T-cell (primary cell): ENCODE results near the gene ATP5ME. TPM values are rescaled to one million over a fixed set of nuclear protein-coding genes. Genes with fewer than 3 reads are reported as not detected.

Experiments used
- ATAC-seq, 4 experiments: fragments of 200-7000 bp in 3 of 4; fragments of 150-1000 bp in 1 of 4; cut with Tn5 transposase; replicated peaks in 1 of 4; 1 replicate in 3 of 4; 2 replicates in 1 of 4; pipeline ENCODE4 v1.10.0; 2021; ENCODE audit warnings: moderate library complexity in 3 of 4, mild to moderate bottlenecking in 2 of 4, moderate number of reproducible peaks in 1 of 4
- CTCF ChIA-PET, 2 donors: fragments of 300-600 bp; sonication (Branson Sonifier 250); formaldehyde crosslinking; loops; one replicate each; lab custom pipeline; 2022; ENCODE audit warnings: antibody characterized with exemption in 2 of 2; lab: Charles Lee
- POLR2A ChIA-PET, 2 donors: fragments of 300-600 bp; sonication (Branson Sonifier 250); formaldehyde crosslinking; loops; one replicate each; lab custom pipeline; 2022; ENCODE audit warnings: antibody characterized with exemption in 2 of 2; lab: Charles Lee
- DNase-seq, 35 experiments: peaks; one replicate each; pipeline versions ENCODE4 v3.0.0 to v3.0.0-alpha.2; 2013 to 2023
- H3K27ac ChIP-seq: one replicate; pipeline ENCODE4 v1.5.1; 2013; ENCODE audit warnings: low read length
- H3K27me3 ChIP-seq, 2 experiments: replicated peaks in 1 of 2; 1 replicate in 1 of 2; 2 replicates in 1 of 2; pipeline versions ENCODE4 v1.6.1 to v1.7.0; 2013; ENCODE audit warnings: low read length in 1 of 2, mixed read lengths in 1 of 2; ENCODE audit not compliant: control insufficient read depth in 2 of 2, insufficient read depth in 2 of 2; ENCODE audit errors: extremely low read depth in 1 of 2
- H3K36me3 ChIP-seq, 2 donors: 1 replicate in 1 of 2; 2 replicates in 1 of 2; pipeline versions ENCODE4 v1.6.1 to v1.7.0; 2013; ENCODE audit warnings: low read length in 1 of 2; ENCODE audit not compliant: control insufficient read depth in 2 of 2, insufficient read depth in 1 of 2; ENCODE audit errors: extremely low read depth in 1 of 2
- H3K4me1 ChIP-seq, 2 experiments: 1 replicate in 1 of 2; 2 replicates in 1 of 2; pipeline versions ENCODE4 v1.6.1 to v1.7.0; 2013; ENCODE audit warnings: low read length in 2 of 2, mixed read lengths in 1 of 2; ENCODE audit not compliant: insufficient read depth in 2 of 2, control insufficient read depth in 1 of 2; ENCODE audit errors: extremely low read depth in 1 of 2
- H3K4me3 ChIP-seq, 2 donors: 1 replicate in 1 of 2; 2 replicates in 1 of 2; pipeline versions ENCODE4 v1.5.1 to v1.7.0; 2013; ENCODE audit warnings: mild to moderate bottlenecking in 2 of 2, low read length in 1 of 2, moderate library complexity in 1 of 2; ENCODE audit not compliant: control insufficient read depth in 1 of 2; ENCODE audit errors: extremely low read depth in 1 of 2
- H3K9me3 ChIP-seq: 2 replicates; pipeline ENCODE4 v1.7.0; 2013
- H3K27ac Mint-ChIP-seq, 2 donors: one replicate each; pipeline ENCODE4 v1.8.0; 2020 to 2021; ENCODE audit warnings: mild to moderate bottlenecking in 2 of 2, mixed read lengths in 2 of 2
- H3K27me3 Mint-ChIP-seq, 2 donors: one replicate each; pipeline ENCODE4 v1.8.0; 2021 to 2022; ENCODE audit warnings: mixed read lengths in 2 of 2
- H3K36me3 Mint-ChIP-seq: one replicate; pipeline ENCODE4 v1.8.0; 2021; ENCODE audit warnings: mixed read lengths
- H3K4me1 Mint-ChIP-seq, 3 donors: one replicate each; pipeline ENCODE4 v1.8.0; 2020 to 2022; ENCODE audit warnings: mixed read lengths in 3 of 3, mild to moderate bottlenecking in 1 of 3
- H3K4me3 Mint-ChIP-seq, 3 donors: one replicate each; pipeline ENCODE4 v1.8.0; 2020 to 2022; ENCODE audit warnings: mild to moderate bottlenecking in 3 of 3, mixed read lengths in 3 of 3, moderate library complexity in 3 of 3
- H3K9me3 Mint-ChIP-seq, 3 donors: one replicate each; pipeline ENCODE4 v1.8.0; 2020 to 2022; ENCODE audit warnings: mixed read lengths in 3 of 3
- WGBS: methylation state at CpG from one replicate; pipeline ENCODE4 v1.1.5; 2013; ENCODE audit warnings: missing lambda C conversion rate; ENCODE audit not compliant: insufficient coverage; 5-methylcytosine and 5-hydroxymethylcytosine counted together
- total RNA-seq, 35 experiments: library from RNA in 6 of 35; stranded (reverse) in 6 of 35; fragments of 120-200 nt in 1 of 35; gene quantifications; one replicate each; pipeline versions ENCODE4 v1.2.1 to v1.2.4 and lab custom pipeline; 2013 to 2026

Gene ATP5ME
- total RNA-seq, 5 donors from 2014 or later (not counting 1 experiment from before 2014, with no cell fraction given), result 92.4 to 158 (median 145) TPM

- DNase-seq, result no peak
- no peak overlapping the region for H3K27ac ChIP-seq
- H3K9me3 ChIP-seq, result no peaks in the 10 kb centered on the region
- H3K36me3 ChIP-seq, result peaks cover 0 to 4% of the 10 kb centered on the region in 2 donors
- H3K4me1 ChIP-seq, result peaks cover 0 to 32% of the 10 kb centered on the region in 2 experiments
- ChIA-PET CTCF (no interaction called here), POLR2A (no interaction called here)
- no peaks in the 10 kb centered on the region for H3K9me3 Mint-ChIP-seq
- H3K27me3 Mint-ChIP-seq, result no peaks in the 10 kb centered on the region
- 86% methylated on average over 18 of the region's 22 CpGs for WGBS
- H3K4me3 ChIP-seq, result no peak overlapping the region
- H3K27ac Mint-ChIP-seq, result no peak overlapping the region
- ATAC-seq, result no peak
- H3K4me3 Mint-ChIP-seq, result no peak overlapping the region
- peaks cover 12 to 22% (median 21%) of the 10 kb centered on the region in 3 donors for H3K4me1 Mint-ChIP-seq
- peaks cover 7% of the 10 kb centered on the region for H3K36me3 Mint-ChIP-seq
- H3K27me3 ChIP-seq, result no peaks in the 10 kb centered on the region
Observed at GRCh38 chr4:665751-666435, 8.2 kb downstream of the ATP5ME start.

DNA sequence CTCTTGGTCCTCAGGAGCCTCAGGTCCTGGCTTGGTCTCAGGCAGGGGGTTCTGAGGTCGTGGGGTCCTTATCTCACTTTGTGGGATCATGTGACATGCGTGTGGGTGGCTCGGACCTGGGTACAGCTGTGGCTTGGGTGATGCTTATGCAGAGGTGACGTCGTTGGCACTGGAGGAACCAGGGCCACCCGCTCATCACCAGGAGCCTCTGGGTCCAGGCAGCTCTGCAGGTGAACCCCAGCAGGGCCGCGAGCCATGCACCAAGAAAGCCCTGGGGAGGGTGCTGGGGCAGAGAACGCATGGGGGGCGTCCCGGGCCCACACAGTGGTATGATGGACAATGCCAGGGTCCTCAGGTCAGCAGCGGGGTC is 8.7 kb downstream of the ATP5ME start:
- POLR2A ChIA-PET, result no interaction called here
- Mint-ChIP-seq H3K27me3 (no peaks in the 10 kb centered on the region), H3K9me3 (no peaks in the 10 kb centered on the region), H3K27ac (no peak overlapping the region), H3K36me3 (peaks cover 6% of the 10 kb centered on the region), H3K4me3 (peak overlapping the region in 2 of 3 donors; percentile 81 to 84), H3K4me1 (peaks cover 12 to 22% (median 21%) of the 10 kb centered on the region in 3 donors)
- Histone ChIP-seq H3K27me3 (no peaks in the 10 kb centered on the region), H3K4me3 (no peak overlapping the region), H3K27ac (no peak overlapping the region), H3K4me1 (peaks cover 0 to 32% of the 10 kb centered on the region in 2 experiments), H3K36me3 (peaks cover 0 to under 1% of the 10 kb centered on the region in 2 donors), H3K9me3 (no peaks in the 10 kb centered on the region)
- no peak for ATAC-seq
- WGBS, result 99% methylated on average over 10 of the region's 12 CpGs
- no peak for DNase-seq
- CTCF ChIA-PET, result no interaction called here

DNA sequence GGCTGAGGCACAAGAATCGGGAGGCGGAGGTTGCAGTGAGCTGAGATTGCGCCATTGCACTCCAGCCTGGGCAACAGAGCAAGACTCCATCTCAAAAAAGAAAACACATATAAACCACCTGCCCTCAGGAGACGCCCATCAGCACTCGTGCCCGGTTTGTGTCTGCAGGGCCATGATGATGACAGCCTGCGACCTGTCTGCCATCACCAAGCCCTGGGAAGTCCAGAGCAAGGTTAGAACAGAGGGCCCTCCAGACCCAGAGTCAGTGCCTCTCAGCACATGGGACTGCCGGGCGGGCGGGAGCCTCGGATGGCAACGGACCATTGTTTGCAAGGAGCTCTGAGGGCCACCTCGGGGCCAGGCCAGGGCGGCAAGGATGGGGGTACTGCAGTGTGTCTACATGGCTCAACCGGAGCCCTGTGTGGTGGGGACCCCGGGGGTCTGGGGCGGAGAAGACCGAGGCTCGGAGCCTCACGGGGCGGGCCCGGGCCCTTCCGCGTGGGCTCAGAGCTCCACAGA is 9.3 kb downstream of the ATP5ME start:
- Mint-ChIP-seq H3K4me1 (peaks cover 12 to 23% (median 22%) of the 10 kb centered on the region in 3 donors), H3K4me3 (peak overlapping the region; percentile 81 to 86 (median 84)), H3K27me3 (no peaks in the 10 kb centered on the region), H3K36me3 (peaks cover 9% of the 10 kb centered on the region), H3K9me3 (no peaks in the 10 kb centered on the region), H3K27ac (peak overlapping the region in 1 of 2 donors; percentile 91)
- ATAC-seq (no peak), DNase-seq (peak in 1 of 35 experiments; percentile 7)
- H3K4me3 ChIP-seq, result no peak overlapping the region
- ChIA-PET POLR2A (interaction anchor here in 1 of 2 donors (0.6 kb wide), 1 partner anchor 172 kb away, joined by 7 read pairs; no protein-coding TSS in a partner anchor), CTCF (interaction anchor here (0.6 to 1.2 kb wide), 2 partner anchors 9 to 458 kb away, joined by 3 read pairs; partner anchors contain the start of genes ATP5ME (in 1 of the 2) and MYL5 (in 1 of the 2))
- no peaks in the 10 kb centered on the region for H3K36me3 ChIP-seq
- H3K27ac ChIP-seq, result no peak overlapping the region
- no peaks in the 10 kb centered on the region for H3K9me3 ChIP-seq
- no peaks in the 10 kb centered on the region for H3K27me3 ChIP-seq
- H3K4me1 ChIP-seq, result peaks cover 0 to 32% of the 10 kb centered on the region in 2 experiments
- 97% methylated on average over 19 of the region's 24 CpGs for WGBS

- Histone ChIP-seq H3K27me3 (no peaks in the 10 kb centered on the region), H3K36me3 (no peaks in the 10 kb centered on the region), H3K9me3 (no peaks in the 10 kb centered on the region), H3K27ac (peak overlapping the region; percentile 71), H3K4me1 (peaks cover 0 to 32% of the 10 kb centered on the region in 2 experiments), H3K4me3 (peak overlapping the region; percentile 54 to 76)
- ChIA-PET POLR2A (interaction anchor here in 1 of 2 donors (0.7 kb wide), 1 partner anchor 340 kb away, joined by 4 read pairs; no protein-coding TSS in a partner anchor), CTCF (interaction anchor here (0.6 to 1.2 kb wide), 2 partner anchors 10 to 459 kb away, joined by 3 read pairs; partner anchors contain the start of genes ATP5ME (in 1 of the 2) and MYL5 (in 1 of the 2))
- H3K4me3 Mint-ChIP-seq, result peak overlapping the region; percentile 81 to 86 (median 84)
- peak; percentile 86 to 90 (median 88) for ATAC-seq
- no peaks in the 10 kb centered on the region for H3K27me3 Mint-ChIP-seq
- no peaks in the 10 kb centered on the region for H3K9me3 Mint-ChIP-seq
- 2% methylated on average over 72 of the region's 80 CpGs for WGBS
- H3K36me3 Mint-ChIP-seq, result peaks cover 9% of the 10 kb centered on the region
- H3K4me1 Mint-ChIP-seq, result peaks cover 12 to 23% (median 22%) of the 10 kb centered on the region in 3 donors
- peak overlapping the region; percentile 84 to 91 for H3K27ac Mint-ChIP-seq
- peak; percentile 60 to 88 (median 79) for DNase-seq
Observed at GRCh38 chr4:663438-664428, 10.3 kb downstream of the ATP5ME start.

- no peaks in the 10 kb centered on the region for H3K9me3 ChIP-seq
- CTCF ChIA-PET, result interaction anchor here in 1 of 2 donors (0.6 kb wide), 1 partner anchor 22 kb away, joined by 5 read pairs; no protein-coding TSS in a partner anchor
- Mint-ChIP-seq H3K27ac (peak overlapping the region; percentile 63 to 87), H3K36me3 (peaks cover 9% of the 10 kb centered on the region), H3K4me3 (peak overlapping the region; percentile 78 to 86 (median 81)), H3K27me3 (no peaks in the 10 kb centered on the region), H3K4me1 (peaks cover 12 to 23% (median 22%) of the 10 kb centered on the region in 3 donors), H3K9me3 (no peaks in the 10 kb centered on the region)
- POLR2A ChIA-PET, result interaction anchor here (0.6 to 0.7 kb wide), 2 partner anchors 9 to 340 kb away, joined by 4 to 5 read pairs; no protein-coding TSS in a partner anchor
- peak overlapping the region; percentile 71 for H3K27ac ChIP-seq
- H3K4me1 ChIP-seq, result peaks cover 0 to 32% of the 10 kb centered on the region in 2 experiments
- WGBS, result 68% methylated on average over 20 of the region's 20 CpGs
- ATAC-seq, result peak in 2 of 4 experiments; percentile 3 to 11
- DNase-seq, result no peak
- H3K27me3 ChIP-seq, result no peaks in the 10 kb centered on the region
- H3K4me3 ChIP-seq, result peak overlapping the region; percentile 54 to 76
- no peaks in the 10 kb centered on the region for H3K36me3 ChIP-seq
Observed at GRCh38 chr4:663046-663437, 11.0 kb downstream of the ATP5ME start.
